HUES48 (cell line): ENCODE measurements around the gene SEMA3B.
"Not testable (repeated sequence)": the region's sequence is repeated elsewhere in the genome, so short reads cannot be mapped to it uniquely, and the experiment has no call there.

Source experiments
- H3K27ac ChIP-seq: one replicate; pipeline ENCODE4 v1.7.0; 2013; ENCODE audit warnings: low read depth, low read length, inconsistent platforms
- H3K27me3 ChIP-seq: 2 replicates; pipeline ENCODE4 v1.6.1; 2013; ENCODE audit warnings: mild to moderate bottlenecking, low read length; ENCODE audit not compliant: control insufficient read depth, insufficient read depth
- H3K36me3 ChIP-seq: 2 replicates; pipeline ENCODE4 v1.6.1; 2013; ENCODE audit warnings: low read length; ENCODE audit not compliant: control insufficient read depth, insufficient read depth
- H3K4me1 ChIP-seq: 2 replicates; pipeline ENCODE4 v1.6.1; 2013; ENCODE audit warnings: mild to moderate bottlenecking, low read length; ENCODE audit not compliant: control insufficient read depth, insufficient read depth
- H3K4me3 ChIP-seq: 2 replicates; pipeline ENCODE4 v1.5.1; 2013; ENCODE audit warnings: mild to moderate bottlenecking, low read depth, low read length
- H3K9ac ChIP-seq: 2 replicates; pipeline ENCODE4 v1.6.1; 2013; ENCODE audit warnings: mild to moderate bottlenecking, low read depth, low read length, moderate library complexity
- H3K9me3 ChIP-seq: 2 replicates; pipeline ENCODE4 v1.6.1; 2013; ENCODE audit warnings: low read length; ENCODE audit not compliant: control insufficient read depth, insufficient read depth

Gene SEMA3B

GRCh38 chr3:50268703-50269451 lies at the start of gene SEMA3B:
SEMA3B (plus strand) TSS chr3:50269147; CDS start chr3:50269241, 94 bp downstream.
- H3K4me3 ChIP-seq = no peak within 1 kb of the TSS
- no peaks in the 10 kb centered on the region for H3K9me3 ChIP-seq
- H3K9ac ChIP-seq = no peak within 1 kb of the TSS
- H3K27ac ChIP-seq = no peak within 1 kb of the TSS
- H3K36me3 ChIP-seq = no peaks in the 10 kb centered on the region
- peaks cover 10% of the 10 kb centered on the region for H3K27me3 ChIP-seq
- H3K4me1 ChIP-seq = peaks cover 40% of the 10 kb centered on the region

GRCh38 chr3:50219285-50219684 lies 49.7 kb upstream of the SEMA3B start:
- no peaks in the 10 kb centered on the region for H3K9me3 ChIP-seq
- no peak overlapping the region for H3K27ac ChIP-seq
- no peaks in the 10 kb centered on the region for H3K36me3 ChIP-seq
- no peaks in the 10 kb centered on the region; the same call in 1 of the 2 replicates for H3K4me1 ChIP-seq
- H3K27me3 ChIP-seq = no peaks in the 10 kb centered on the region
- no peak overlapping the region for H3K4me3 ChIP-seq
- no peak overlapping the region for H3K9ac ChIP-seq

- Histone ChIP-seq H3K9ac (no peak overlapping the region), H3K27ac (no peak overlapping the region), H3K27me3 (no peaks in the 10 kb centered on the region), H3K36me3 (no peaks in the 10 kb centered on the region), H3K9me3 (no peaks in the 10 kb centered on the region), H3K4me1 (no peaks in the 10 kb centered on the region; the same call in 1 of the 2 replicates), H3K4me3 (no peak overlapping the region)
Measured at GRCh38 chr3:50220109-50220508, 48.8 kb upstream of the SEMA3B start.

GRCh38 chr3:50221051-50221410 lies 47.9 kb upstream of the SEMA3B start:
- Histone ChIP-seq H3K27me3 (no peaks in the 10 kb centered on the region; the same call in 1 of the 2 replicates), H3K4me1 (no peaks in the 10 kb centered on the region; the same call in 1 of the 2 replicates), H3K27ac (no peak overlapping the region), H3K9ac (no peak overlapping the region), H3K4me3 (no peak overlapping the region), H3K36me3 (no peaks in the 10 kb centered on the region), H3K9me3 (no peaks in the 10 kb centered on the region)

- H3K9me3 ChIP-seq = no peaks in the 10 kb centered on the region
- H3K4me1 ChIP-seq = no peaks in the 10 kb centered on the region; the same call in 1 of the 2 replicates
- H3K27me3 ChIP-seq = no peaks in the 10 kb centered on the region; the same call in 1 of the 2 replicates
- no peaks in the 10 kb centered on the region for H3K36me3 ChIP-seq
- H3K4me3 ChIP-seq = no peak overlapping the region
- no peak overlapping the region for H3K27ac ChIP-seq
- H3K9ac ChIP-seq = no peak overlapping the region
Measured at GRCh38 chr3:50221411-50222168, 47.4 kb upstream of the SEMA3B start.

GRCh38 chr3:50222169-50222528 lies 46.8 kb upstream of the SEMA3B start:
- Histone ChIP-seq H3K9ac (no peak overlapping the region), H3K36me3 (no peaks in the 10 kb centered on the region), H3K4me3 (no peak overlapping the region), H3K27ac (no peak overlapping the region), H3K4me1 (no peaks in the 10 kb centered on the region; the same call in 1 of the 2 replicates), H3K27me3 (peaks cover 5% of the 10 kb centered on the region), H3K9me3 (no peaks in the 10 kb centered on the region)

GRCh38 chr3:50224639-50225038 lies 44.3 kb upstream of the SEMA3B start:
- Histone ChIP-seq H3K4me1 (peaks cover 15% of the 10 kb centered on the region), H3K36me3 (no peaks in the 10 kb centered on the region), H3K9me3 (no peaks in the 10 kb centered on the region), H3K27me3 (peaks cover 5% of the 10 kb centered on the region), H3K27ac (no peak overlapping the region), H3K9ac (no peak overlapping the region), H3K4me3 (no peak overlapping the region)

- Histone ChIP-seq H3K27me3 (peaks cover 5% of the 10 kb centered on the region), H3K36me3 (no peaks in the 10 kb centered on the region), H3K9me3 (no peaks in the 10 kb centered on the region), H3K4me1 (peaks cover 15% of the 10 kb centered on the region), H3K9ac (no peak overlapping the region), H3K4me3 (peak overlapping the region; percentile 67), H3K27ac (no peak overlapping the region)
Measured at GRCh38 chr3:50226888-50227389, 42.0 kb upstream of the SEMA3B start.

GRCh38 chr3:50227390-50228183 lies 41.4 kb upstream of the SEMA3B start:
- Histone ChIP-seq H3K27ac (peak overlapping the region; percentile 95), H3K36me3 (no peaks in the 10 kb centered on the region), H3K27me3 (peaks cover 5% of the 10 kb centered on the region), H3K4me1 (peaks cover 15% of the 10 kb centered on the region), H3K9me3 (no peaks in the 10 kb centered on the region), H3K9ac (peak overlapping the region; percentile 83), H3K4me3 (peak overlapping the region; percentile 84)

- H3K36me3 ChIP-seq, H3K27me3 ChIP-seq, H3K9me3 ChIP-seq: not testable (repeated sequence)
- Histone ChIP-seq H3K9ac (peak overlapping the region; percentile 83), H3K27ac (peak overlapping the region; percentile 95), H3K4me3 (peak overlapping the region; percentile 84), H3K4me1 (peaks cover 15% of the 10 kb centered on the region)
Measured at GRCh38 chr3:50228184-50228763, 40.7 kb upstream of the SEMA3B start.
